ENCODE measurements around the gene ACVR1B.
A peak's percentile ranks its signal among the peaks of the same experiment; 100 is the strongest.

The ACVR1B gene

DNA sequence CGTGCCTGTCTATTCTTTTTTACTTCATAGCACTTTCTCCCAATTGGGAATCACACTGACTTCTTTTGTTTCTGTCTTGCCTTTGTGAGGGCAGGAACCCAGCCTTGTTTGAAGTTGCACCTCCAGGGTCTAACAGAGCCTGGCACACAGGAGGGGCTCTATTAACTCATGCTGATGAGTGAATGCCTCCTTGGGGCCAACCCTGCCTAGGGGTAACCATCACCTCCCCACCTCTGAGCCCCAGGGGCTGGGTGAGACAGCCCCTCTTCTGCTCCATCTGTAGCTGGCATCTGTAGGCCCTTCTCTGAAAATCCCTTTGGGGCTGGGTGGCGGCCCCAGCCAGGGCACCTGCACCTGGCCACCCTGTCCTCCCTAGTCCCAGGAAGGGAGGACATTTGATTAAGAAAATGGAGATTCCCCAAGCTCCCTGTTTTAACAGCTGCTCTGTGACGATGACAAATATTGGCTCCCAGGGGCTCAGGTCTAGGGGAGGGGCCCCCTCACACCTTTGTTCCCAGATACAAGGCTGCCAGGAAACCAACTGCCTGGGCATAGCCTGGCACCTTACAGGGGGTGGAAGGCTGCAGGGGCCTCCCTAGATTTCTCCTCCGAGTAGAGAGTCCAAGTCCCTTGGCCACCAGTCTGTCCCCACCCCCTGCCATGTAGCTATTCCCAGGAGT, 67.1 kb downstream of the ACVR1B start:
- Histone ChIP-seq H2AFZ (ENCODE audit: low read length) (no peak overlapping the region), H3F3A (ENCODE audit: insufficient read depth, low read length) (no peaks in the 10 kb centered on the region), H3K9ac (ENCODE audit: low read length) (no peak overlapping the region), H3K27me3 (replicated peaks; ENCODE audit: insufficient read depth, low read length) (peaks cover 77% of the 10 kb centered on the region), H3K4me1 (ENCODE audit: low read length) (no peaks in the 10 kb centered on the region), H3K79me2 (ENCODE audit: low read length) (no peaks in the 10 kb centered on the region), H3K36me3 (replicated peaks; ENCODE audit: insufficient read depth, low read length) (no peaks in the 10 kb centered on the region), H3K9me3 (replicated peaks; ENCODE audit: insufficient read depth, low read length) (no peaks in the 10 kb centered on the region), H3K4me3 (ENCODE audit: low read length) (no peak overlapping the region), H3K4me2 (ENCODE audit: low read depth, low read length) (no peak overlapping the region), H4K20me1 (ENCODE audit: insufficient read depth, low read length) (no peaks in the 10 kb centered on the region), H3K9me2 (replicated peaks; ENCODE audit: insufficient read depth, low read length) (no peaks in the 10 kb centered on the region), H3K27ac (ENCODE audit: low read length) (no peak overlapping the region)
- no peak for DNase-seq
- no peak for TF ChIP-seq EZH2phosphoT487 (IDR thresholded peaks at IDR 0.05; ENCODE audit: low read length)
- TF ChIP-seq CTCF (IDR thresholded peaks at IDR 0.05; ENCODE audit: low read length), result no peak
- TF ChIP-seq EZH2 (optimal IDR thresholded peaks at IDR 0.05; ENCODE audit: low read depth, low read length), result no peak

DNA sequence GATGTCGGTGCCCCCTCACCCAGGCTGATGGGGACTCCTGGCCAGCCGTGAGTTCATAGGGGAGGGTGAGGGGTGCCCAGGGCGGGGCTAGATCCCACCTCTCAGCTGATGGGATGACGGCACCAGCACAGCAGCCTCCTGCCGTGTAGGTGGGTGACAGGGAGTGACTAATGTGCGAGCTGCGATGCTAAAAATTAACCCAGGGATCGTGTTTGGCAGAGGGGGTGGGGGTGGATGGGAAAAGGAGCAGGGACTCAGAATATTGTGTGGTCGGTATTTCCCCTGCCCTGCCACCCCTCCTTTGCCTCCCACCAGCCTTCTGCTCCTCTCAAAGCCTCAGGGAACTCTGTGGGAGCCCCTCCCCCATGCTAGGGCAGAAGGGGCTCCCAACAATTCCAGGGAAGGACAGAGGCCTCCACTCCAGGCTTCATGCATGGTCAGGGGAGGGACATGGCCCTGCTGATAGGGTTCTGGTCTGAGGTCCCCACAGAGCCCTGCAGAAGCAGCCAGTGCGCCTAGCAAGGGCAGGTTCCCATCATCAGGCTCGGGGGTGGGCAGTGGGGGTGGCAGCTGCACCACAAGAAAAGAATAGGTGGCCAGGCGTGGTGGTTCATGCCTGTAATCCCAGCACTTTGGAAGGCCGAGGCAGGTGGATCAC, 67.7 kb downstream of the ACVR1B start:
- Histone ChIP-seq H2AFZ (ENCODE audit: low read length) (no peak overlapping the region), H4K20me1 (ENCODE audit: insufficient read depth, low read length) (no peaks in the 10 kb centered on the region), H3K79me2 (ENCODE audit: low read length) (no peaks in the 10 kb centered on the region), H3K9me3 (replicated peaks; ENCODE audit: insufficient read depth, low read length) (no peaks in the 10 kb centered on the region), H3K9ac (ENCODE audit: low read length) (no peak overlapping the region), H3K4me2 (ENCODE audit: low read depth, low read length) (no peak overlapping the region), H3K27ac (ENCODE audit: low read length) (no peak overlapping the region), H3K9me2 (replicated peaks; ENCODE audit: insufficient read depth, low read length) (no peaks in the 10 kb centered on the region), H3F3A (ENCODE audit: insufficient read depth, low read length) (no peaks in the 10 kb centered on the region), H3K36me3 (replicated peaks; ENCODE audit: insufficient read depth, low read length) (no peaks in the 10 kb centered on the region), H3K4me3 (ENCODE audit: low read length) (no peak overlapping the region), H3K27me3 (replicated peaks; ENCODE audit: insufficient read depth, low read length) (peaks cover 71% of the 10 kb centered on the region), H3K4me1 (ENCODE audit: low read length) (no peaks in the 10 kb centered on the region)
- DNase-seq, result no peak
- TF ChIP-seq EZH2 (optimal IDR thresholded peaks at IDR 0.05; ENCODE audit: low read depth, low read length) (no peak), EZH2phosphoT487 (IDR thresholded peaks at IDR 0.05; ENCODE audit: low read length) (no peak), CTCF (IDR thresholded peaks at IDR 0.05; ENCODE audit: low read length) (no peak)

DNA sequence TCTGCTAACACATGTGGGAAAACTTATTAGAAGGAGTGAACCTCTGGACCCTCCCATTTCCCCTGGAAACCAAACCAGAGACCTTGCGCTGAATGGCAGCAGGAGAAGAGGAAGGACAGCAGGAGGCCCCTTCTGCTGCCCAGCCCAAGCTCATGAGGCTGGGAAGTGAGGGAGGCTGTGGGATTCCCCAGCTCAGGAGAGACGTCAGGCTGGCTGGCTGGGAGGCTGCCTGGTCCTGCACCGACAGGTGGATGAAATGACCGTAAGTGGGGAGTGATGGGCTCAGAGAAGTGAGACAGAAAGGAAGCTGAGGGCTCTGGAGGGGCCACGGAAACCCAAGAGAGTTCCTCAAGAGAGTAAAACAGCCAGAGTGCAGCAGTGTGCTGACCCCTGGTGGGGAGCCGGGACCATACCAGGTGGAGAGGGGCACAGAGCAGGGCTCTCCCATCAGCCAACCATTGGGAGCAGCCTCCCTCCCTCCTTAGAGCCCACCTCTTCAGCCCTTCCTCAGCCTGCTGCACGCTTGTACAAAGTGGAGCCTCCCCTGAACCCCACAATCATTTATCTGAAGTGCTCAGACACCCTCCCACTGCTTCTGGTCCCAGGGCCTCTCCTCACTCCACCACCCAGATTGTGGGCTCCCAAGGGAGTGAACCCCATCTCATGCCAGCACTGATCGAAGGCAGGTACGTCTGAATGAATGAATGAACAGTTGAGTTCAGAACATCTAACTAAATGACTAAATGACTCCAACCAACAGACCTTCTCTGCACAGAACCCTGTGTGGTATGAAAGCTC, 69.2 kb downstream of the ACVR1B start:
- H2AFZ ChIP-seq (ENCODE audit: low read length), result peak overlapping the region; percentile 47; the same call in 1 of the 2 replicates
- H3K79me2 ChIP-seq (ENCODE audit: low read length), result no peaks in the 10 kb centered on the region
- H3K9me3 ChIP-seq (replicated peaks; ENCODE audit: insufficient read depth, low read length), result no peaks in the 10 kb centered on the region
- no peaks in the 10 kb centered on the region for H3K9me2 ChIP-seq (replicated peaks; ENCODE audit: insufficient read depth, low read length)
- no peaks in the 10 kb centered on the region for H3K36me3 ChIP-seq (replicated peaks; ENCODE audit: insufficient read depth, low read length)
- TF ChIP-seq CTCF (IDR thresholded peaks at IDR 0.05; ENCODE audit: low read length) (peak; percentile 60), EZH2 (optimal IDR thresholded peaks at IDR 0.05; ENCODE audit: low read depth, low read length) (no peak), EZH2phosphoT487 (IDR thresholded peaks at IDR 0.05; ENCODE audit: low read length) (no peak)
- H3K4me3 ChIP-seq (ENCODE audit: low read length), result no peak overlapping the region
- DNase-seq, result peak; percentile 27
- no peaks in the 10 kb centered on the region for H3F3A ChIP-seq (ENCODE audit: insufficient read depth, low read length)
- peaks cover under 1% of the 10 kb centered on the region; the same call in 1 of the 2 replicates for H3K4me1 ChIP-seq (ENCODE audit: low read length)
- no peak overlapping the region; the same call in 1 of the 2 replicates for H3K4me2 ChIP-seq (ENCODE audit: low read depth, low read length)
- H3K27ac ChIP-seq (ENCODE audit: low read length), result no peak overlapping the region
- peaks cover 63% of the 10 kb centered on the region for H3K27me3 ChIP-seq (replicated peaks; ENCODE audit: insufficient read depth, low read length)
- H3K9ac ChIP-seq (ENCODE audit: low read length), result no peak overlapping the region
- no peaks in the 10 kb centered on the region for H4K20me1 ChIP-seq (ENCODE audit: insufficient read depth, low read length)

Data from MM.1S (cell line).